NCI-H2196 (cell line): ENCODE results near the gene CTBP1.
"Not testable (repeated sequence)": the region's sequence is repeated elsewhere in the genome, so short reads cannot be mapped to it uniquely, and the experiment has no call there.

Experiments used
- DNase-seq: peaks from one replicate; lab custom pipeline; 2025; ENCODE audit not compliant: unreplicated experiment; lab: John Stamatoyannopoulos, UW

Gene CTBP1

GRCh38 chr4:1239141-1239949 is 9.6 kb downstream of the CTBP1 start:
- no peak for DNase-seq

GRCh38 chr4:1238676-1239000 is 10.3 kb downstream of the CTBP1 start:
- no peak for DNase-seq

- DNase-seq: no peak
Measured at GRCh38 chr4:1237981-1238675, 10.8 kb downstream of the CTBP1 start.

- not testable (repeated sequence) for DNase-seq
Measured at GRCh38 chr4:1237261-1237660, 11.7 kb downstream of the CTBP1 start.

GRCh38 chr4:1236836-1237235 is 12.1 kb downstream of the CTBP1 start:
- DNase-seq: not testable (repeated sequence)

- DNase-seq: no peak
Measured at GRCh38 chr4:1236103-1236641, 12.8 kb downstream of the CTBP1 start.

- DNase-seq: no peak
Measured at GRCh38 chr4:1235381-1236102, 13.4 kb downstream of the CTBP1 start.

- no peak for DNase-seq
Measured at GRCh38 chr4:1234811-1235292, 14.1 kb downstream of the CTBP1 start.

- DNase-seq: no peak
Measured at GRCh38 chr4:1234309-1234695, 14.6 kb downstream of the CTBP1 start.

GRCh38 chr4:1233641-1234308 is 15.2 kb downstream of the CTBP1 start:
- DNase-seq: no peak

- no peak for DNase-seq
Measured at GRCh38 chr4:1232661-1233621, 16.0 kb downstream of the CTBP1 start.

GRCh38 chr4:1231637-1232360 is 17.1 kb downstream of the CTBP1 start:
- DNase-seq: no peak

GRCh38 chr4:1230971-1231636 is 17.8 kb downstream of the CTBP1 start:
- no peak for DNase-seq

GRCh38 chr4:1230316-1230715 is 18.6 kb downstream of the CTBP1 start:
- no peak for DNase-seq

- no peak for DNase-seq
Measured at GRCh38 chr4:1229117-1229849, 19.6 kb downstream of the CTBP1 start.

- no peak for DNase-seq
Measured at GRCh38 chr4:1227816-1228215, 21.1 kb downstream of the CTBP1 start.

- no peak for DNase-seq
Measured at GRCh38 chr4:1226598-1226997, 22.3 kb downstream of the CTBP1 start.

GRCh38 chr4:1226144-1226481 is 22.8 kb downstream of the CTBP1 start:
- DNase-seq: no peak
